COLO668 (cell line): ENCODE measurements around the gene RAB39A.
A peak's percentile ranks its signal among the peaks of the same experiment; 100 is the strongest.

ENCODE experiments used
- DNase-seq: peaks from one replicate; lab custom pipeline; 2025; ENCODE audit not compliant: unreplicated experiment; lab: John Stamatoyannopoulos, UW

RAB39A gene

DNA sequence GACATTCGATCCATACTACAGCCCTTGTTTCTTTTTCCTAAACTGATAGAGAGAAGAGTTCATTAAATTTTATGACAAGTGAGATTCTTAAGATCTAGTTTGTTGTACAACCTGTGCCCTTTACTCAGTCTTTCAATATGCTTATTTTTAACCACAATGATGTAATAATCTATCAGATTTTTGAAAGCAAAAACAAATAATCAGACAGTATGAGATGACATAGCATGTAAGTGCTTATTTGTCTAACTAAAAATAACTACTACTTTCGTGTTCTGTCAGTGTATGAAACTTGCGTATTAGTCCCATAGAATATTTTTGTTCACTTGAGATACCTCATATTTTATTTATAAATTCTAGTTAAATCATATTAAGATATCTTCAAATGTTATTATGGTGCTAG is 33.2 kb downstream of the RAB39A start:
- no peak for DNase-seq

DNA sequence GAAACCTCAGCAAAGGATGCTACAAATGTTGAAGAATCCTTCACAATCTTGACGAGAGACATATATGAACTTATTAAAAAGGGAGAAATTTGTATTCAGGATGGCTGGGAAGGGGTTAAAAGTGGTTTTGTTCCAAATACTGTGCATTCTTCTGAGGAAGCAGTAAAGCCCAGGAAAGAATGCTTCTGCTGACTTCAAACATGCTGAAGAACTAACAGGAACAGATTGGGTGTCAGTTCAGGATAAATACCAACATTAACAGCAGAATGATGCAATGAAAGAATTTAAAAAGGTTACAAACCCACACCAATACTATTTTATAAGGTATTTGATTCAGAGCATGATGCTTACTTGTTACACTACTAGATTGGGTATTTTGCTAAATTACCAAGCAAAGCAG is 33.9 kb downstream of the RAB39A start:
- no peak for DNase-seq

DNA sequence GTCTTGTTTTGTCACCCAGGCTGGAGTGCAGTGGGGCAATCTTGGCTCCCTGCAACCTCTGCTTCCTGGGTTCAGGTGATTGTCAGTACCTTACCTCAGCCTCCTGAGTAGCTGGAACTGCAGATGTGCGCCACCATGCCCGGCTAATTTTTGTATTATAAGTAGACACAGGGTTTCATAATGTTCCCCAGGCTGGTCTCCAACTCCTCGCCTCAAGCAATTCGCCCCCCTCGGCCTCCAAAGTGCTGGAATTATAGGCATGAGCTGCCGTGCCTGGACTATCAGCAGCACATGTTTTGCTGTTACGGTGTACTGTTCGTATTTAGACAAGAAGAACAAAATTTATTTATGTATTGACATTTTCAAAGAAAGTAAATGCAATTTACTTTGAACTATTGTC is 34.8 kb downstream of the RAB39A start:
- DNase-seq: no peak

DNA sequence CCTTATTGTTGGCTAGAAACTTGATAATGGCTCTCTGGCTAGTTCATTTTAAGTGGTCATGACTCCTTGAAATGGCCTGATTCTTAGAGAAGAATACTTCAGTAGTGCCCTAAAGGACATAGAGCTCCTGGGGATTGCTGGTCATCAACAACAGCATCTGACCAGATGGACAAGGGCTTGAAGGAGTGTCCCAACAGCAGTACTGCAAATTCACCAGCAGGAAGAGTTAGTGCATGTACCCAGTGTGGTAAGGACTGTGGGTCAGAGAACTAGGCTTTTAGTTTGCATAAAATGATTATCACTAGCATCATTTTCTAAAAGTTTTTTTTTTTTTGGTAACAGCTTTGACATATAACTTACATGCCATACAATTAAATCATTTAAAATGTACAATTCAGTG is 41.0 kb downstream of the RAB39A start:
- no peak for DNase-seq

DNA sequence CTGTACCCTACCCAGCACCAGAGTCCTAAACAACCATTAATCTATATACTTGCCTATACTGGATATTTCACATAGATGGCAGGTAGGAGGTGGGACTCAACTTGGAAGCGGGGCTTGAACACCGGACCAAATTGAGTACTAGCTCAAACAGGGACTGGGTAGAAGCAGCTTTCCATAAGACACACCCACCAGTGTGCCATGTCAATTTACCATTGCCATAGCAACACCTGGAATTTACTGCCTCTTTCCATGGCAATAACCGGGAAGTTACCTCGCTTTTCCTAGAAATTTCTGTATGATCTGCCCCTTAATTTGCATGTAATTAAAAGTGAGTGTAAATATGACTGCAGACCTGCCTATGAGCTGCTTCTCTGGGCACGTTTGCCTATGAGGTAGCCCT is 41.8 kb downstream of the RAB39A start:
- no peak for DNase-seq

DNA sequence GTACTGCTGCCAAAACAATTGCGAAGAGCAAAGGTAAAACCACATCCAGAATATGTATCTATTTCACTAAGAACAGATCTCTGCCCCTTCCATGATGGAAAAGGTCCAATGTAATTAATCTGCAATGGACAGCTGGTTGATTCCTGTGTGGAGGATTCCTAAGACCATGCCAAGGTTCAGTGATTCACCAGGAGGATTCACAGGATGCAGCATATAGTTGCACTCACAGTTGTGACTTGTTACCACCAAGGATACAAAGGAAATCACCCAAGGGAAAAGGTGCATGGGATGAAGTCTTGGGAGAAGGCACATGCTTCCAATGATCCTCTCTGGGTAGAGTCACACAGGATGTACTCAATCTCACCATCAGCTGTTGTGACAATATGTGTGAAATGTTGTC is 45.4 kb downstream of the RAB39A start:
- DNase-seq: no peak

DNA sequence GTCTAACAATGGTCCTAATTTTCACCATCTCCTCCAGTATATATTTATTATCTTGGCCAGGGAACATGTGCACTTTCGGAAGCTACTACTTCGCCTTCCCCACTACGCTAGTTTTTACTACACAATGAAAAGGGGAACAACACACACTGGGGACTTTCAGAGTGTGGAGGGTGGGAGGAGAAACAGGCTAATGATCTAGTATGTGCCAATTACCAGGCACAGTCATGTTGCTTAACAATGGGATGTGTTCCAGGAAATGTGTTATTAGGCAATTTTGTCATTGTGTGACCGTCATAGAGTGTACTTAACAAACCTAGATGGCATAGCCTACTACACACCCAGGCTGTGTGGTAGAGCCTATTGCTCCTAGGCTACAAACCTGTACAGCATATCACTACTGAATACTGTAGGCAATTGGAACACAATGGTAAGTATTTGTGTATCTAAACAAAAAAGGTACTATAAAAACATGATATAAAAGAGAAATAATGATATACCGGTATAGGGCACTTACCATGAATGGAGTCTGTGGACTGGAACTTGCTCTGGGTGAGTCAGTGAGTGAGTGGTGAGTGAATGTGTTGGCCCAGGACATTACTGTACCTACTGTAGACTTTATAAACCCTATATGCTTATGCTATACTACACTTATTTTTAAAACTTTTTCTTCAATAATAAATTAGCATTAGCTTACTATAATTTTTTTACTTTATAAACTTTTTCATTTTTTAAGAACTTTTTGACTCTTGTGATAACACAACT is 60.3 kb downstream of the RAB39A start:
- DNase-seq: no peak

DNA sequence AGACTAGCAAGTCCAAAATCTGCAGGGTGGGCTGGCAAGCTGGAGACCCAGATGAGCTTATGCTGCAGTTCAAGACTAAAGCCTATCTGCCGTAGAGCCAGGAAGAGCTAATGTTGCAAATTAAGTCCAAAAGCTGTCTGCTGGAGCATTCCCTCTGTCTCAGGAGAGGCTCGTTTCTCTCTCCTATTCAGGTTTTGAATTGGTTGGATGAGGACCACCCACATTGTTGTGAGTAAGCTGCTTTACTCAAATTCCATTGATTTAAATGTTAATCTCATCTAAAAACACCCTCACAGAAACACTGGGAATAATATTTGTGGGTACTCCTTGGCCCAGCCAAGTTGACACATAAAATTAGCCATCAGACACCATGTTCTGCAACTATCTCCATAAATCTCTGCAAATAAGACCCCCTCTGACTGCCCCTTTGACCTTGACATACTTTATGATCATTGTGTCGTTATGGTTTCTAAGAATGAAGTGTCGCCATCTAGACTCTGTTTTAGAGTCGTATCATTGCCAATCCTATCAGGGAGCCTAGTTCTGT is 63.7 kb downstream of the RAB39A start:
- DNase-seq: no peak

DNA sequence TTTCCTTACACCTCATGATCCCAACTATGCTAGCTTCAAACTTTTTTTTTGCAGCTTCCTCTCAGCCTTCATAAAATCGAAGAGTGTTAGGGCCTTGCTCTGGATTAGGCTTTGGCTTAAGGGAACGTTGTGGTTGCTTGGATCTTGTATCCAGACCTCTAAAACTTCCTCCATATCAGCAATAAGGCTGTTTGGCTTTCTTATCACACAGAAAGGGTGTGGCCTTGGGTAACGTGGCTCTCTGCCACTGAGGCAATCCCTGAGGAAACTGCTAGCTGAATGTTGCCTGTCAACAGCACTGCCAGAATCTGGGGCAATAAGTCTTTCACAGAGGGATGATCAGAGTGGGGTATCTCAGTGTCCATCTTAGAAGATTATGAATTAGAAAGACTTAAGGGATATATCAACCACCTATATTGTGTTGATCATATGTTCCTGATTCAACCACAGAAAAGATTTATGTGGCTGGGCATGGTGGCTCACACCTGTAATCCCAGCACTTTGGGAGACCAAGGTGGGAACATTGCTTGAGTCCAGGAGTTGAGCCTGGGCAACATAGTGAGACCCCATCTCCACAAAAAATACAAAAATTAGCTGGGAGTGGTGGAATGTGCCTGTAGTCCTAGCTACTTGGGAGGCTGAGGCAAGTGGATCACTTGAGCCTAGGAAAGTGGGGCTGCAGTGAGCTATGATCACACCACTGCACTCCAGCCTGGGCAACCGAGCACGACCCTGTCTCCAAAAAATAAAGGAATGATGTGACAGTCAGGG is 67.9 kb downstream of the RAB39A start:
- DNase-seq: no peak

DNA sequence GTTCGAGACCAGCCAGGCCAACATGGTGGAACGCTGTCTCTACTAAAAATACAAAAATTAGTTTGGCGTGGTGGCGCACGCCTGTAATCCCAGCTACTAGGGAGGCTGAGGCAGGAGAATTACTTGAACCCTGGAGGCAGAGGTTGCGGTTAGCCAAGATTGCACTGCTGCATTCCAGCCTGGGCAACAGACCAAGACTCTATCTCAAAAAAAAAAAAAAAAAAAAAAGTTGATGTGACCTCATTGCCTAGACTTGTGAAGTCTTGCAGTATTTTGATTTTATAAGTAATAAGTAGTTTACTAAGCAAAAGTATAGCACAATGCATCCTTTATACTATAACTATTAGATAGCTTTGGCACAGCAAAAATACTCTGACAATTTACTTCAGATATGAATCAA is 70.5 kb downstream of the RAB39A start:
- no peak for DNase-seq

DNA sequence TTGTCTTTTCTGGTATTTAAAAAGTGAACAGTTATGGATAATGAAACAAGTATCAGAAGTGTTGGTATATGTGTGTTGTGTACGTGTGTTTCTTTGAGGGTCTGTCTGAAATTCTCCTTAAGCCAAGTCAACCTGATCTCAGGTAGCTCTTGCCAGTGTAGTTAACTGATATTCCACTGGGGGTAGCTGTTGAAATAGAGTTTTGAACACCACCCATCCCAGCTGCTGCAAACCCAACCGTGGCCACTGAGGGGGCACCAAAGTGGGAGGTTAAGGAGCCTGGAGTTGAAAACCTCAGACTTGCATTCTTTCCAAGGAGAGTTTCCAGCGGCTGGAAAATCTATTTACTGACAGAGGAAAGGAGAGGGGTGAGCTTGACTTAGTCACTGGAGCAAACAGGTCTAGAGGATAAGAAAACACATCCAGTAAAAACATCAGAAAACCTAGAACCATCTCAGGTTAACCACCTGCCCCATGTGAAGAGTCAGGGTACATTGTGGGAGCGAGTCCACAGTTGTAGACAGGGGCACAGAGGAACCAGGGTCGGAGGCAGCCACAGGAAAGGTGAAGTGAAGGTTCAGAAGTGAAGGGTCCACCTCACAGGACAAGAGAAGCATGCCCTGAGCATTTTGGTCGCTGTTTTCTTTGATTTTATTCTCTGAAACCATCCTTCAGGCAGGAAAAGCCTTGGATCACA is 71.7 kb downstream of the RAB39A start:
- DNase-seq: no peak

DNA sequence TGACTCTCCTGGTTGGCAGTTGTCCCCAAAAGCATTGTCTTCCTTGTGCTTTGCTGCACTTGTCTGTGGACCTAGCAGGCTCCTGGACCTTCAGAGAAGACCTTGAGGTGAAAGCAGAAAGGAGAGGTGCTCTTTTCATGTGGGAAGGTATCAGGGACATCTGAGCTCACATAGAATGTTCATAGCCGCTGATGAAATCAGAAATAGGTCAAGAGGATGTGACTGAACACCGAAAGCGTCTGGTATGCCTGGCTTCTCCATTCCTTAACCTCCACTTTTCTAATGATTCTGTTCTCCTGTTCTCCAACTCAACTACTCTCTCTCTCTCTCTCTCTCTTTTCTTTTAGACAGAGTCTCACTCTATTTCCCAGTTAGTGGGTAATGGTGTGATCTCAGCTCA is 74.2 kb downstream of the RAB39A start:
- DNase-seq: no peak

DNA sequence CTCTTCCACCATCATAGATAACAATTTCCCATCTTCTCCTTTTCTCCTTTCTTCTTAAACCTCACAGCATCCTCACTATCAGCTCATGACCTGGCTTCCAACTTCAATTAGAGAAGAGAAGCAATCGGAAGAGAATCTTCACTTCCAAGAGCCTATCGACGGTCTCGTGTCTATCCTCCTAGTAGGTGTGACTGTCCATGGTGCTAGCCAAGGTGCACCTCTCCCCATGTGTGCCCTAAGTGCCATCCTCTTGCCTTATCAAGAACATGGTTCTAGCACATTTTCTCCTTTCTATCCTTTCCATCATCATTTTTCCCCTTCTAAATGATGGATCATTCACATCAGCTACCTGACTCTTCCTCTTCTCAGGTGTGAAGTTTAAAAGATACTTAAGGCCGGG is 75.4 kb downstream of the RAB39A start:
- no peak for DNase-seq

DNA sequence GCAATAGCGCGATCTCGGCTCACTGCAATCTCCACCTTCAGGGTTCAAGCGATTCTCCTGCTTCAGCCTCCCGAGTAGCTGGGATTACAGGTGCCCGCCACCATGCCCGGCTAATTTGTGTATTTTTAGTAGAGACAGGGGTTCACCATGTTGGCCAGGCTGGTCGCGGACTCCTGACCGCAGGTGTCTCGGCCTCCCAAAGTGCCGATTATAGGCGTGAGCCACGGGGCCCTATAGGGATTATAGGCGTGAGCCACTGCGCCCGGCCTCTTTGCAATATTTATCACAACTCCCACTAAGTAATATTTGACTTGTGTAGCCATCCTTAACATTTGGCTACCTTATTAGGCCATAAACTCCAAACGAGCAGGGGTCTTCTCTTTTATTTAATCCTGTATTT is 79.6 kb downstream of the RAB39A start:
- no peak for DNase-seq

DNA sequence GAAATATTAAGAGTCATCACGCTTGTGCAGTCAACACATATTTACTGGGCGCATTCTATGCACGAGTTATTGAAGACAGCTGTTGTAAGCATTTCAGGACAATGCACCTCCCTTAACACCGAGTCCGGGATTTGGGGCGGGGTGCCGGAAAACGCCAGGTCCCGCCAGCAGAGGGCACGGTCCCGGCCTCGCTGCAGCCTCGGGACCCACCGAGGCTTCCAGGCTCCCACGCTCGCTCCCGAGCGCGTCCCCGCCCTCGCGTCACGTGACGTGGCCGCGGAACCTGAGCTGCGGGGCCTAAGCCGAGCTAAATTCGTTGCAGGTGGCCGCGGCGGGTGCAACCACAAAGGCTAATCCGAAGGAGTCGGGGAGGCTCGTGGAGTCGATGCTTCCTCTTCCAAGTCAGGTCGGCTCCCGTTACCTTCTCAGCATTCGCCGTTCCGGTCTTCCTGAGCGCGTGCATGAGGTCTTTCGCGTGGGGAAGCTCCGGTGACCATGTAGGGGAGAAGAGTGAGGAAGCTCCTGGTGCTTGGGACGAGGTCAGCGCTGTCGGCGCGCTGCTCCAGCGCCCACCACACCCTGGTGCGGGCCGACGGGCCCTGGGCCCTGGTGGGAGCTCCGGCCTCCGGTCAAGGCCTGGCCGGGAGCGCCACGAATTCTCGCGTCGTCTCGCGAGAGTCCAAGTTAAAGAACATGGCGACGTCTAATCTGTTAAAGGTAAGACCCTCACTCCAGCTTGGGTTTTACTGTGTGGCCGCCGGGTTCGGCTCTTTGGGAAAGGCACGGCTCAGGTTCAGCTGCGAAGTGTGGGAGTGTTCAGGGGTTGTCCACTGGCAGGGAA is 80.6 kb downstream of the RAB39A start, which contains the start of gene CUL5:
CUL5 (plus strand) TSS at position 243 of the 841 bp plus-strand sequence; CDS start at position 694, 451 bp downstream.
- peak; percentile 93 for DNase-seq

DNA sequence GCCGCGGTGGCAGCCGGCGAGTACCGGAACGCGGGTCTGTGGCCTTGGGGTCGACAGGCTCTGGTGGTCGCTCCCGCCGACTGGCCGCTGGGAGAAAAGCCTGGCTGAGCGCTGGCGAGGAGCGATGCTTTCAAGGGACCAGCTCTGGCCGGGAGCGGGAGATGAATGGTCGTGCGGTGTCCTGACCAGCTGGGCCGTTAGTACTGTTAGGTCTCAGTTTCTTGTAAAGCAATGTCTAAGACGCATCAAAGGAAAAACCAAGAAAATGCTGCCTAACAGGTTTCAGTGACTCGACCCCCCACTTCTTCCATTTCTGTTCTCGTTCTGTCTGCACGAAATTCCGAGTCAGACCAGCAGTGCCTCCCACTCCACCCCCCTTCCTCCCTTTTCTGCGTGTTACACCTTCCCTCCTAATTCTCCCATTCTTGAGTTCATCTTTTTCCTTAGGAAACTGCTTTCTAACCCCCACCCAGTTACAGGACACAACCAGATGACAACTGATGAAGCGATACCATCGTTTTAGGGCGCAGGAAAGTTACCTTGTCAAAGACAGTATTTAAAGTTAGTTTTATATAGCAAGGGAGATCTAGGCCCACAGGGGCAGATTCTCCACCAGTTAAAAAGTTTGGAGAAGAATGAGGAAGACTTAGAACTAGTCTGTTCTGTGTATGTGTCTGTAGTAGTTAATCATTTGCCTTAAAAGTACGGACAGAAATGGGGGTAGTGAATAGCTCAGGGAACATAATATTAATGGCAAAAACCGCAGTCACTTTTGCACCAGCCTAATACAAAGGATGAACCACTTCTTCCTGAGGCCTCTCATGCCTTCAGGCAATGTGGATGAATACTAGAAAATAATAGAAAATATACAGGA is 81.5 kb downstream of the RAB39A start:
- no peak for DNase-seq

DNA sequence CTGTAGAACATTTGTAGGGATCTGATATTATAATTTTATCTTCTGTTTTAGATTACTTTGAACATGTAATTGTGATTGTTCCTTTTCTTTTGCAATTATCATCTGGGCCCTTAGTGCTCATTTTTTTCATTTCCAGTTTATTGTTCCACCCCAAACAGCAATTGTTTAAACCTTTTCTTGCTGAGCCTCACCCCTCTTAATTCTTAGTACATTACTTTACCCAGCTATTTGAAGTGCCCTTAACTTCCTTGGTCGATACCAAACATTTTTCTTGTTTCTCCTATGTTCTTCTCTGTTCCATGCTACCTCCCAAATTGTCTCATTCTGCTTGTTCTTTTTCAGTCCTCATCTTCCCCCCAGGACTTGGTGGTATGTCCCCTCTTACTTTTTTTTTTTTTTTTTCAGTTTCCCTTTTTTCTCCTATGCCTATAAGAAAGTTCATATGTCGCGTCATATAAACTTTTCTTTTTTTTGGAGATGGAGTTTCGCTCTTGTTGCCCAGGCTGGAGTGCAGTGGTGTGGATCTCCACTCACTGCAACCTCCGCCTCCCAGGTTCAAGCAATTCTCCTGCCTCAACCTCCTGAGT is 84.0 kb downstream of the RAB39A start:
- DNase-seq: no peak
